HepG2 (cell line): ENCODE results near the gene GMNN. TPM values are rescaled to one million over a fixed set of nuclear protein-coding genes. Genes with fewer than 3 reads are reported as not detected.
"Not testable (repeated sequence)": the region's sequence is repeated elsewhere in the genome, so short reads cannot be mapped to it uniquely, and the experiment has no call there.

ENCODE experiments used
- ATAC-seq: fragments of 200-7000 bp; cut with Tn5 transposase; 3 replicates; pipeline ENCODE4 v1.9.1; 2020; ENCODE audit warnings: mild to moderate bottlenecking, moderate library complexity
- BruUV-seq: library from RNA; stranded (reverse); fragments of 400-500 nt; replicated peaks from 2 replicates; lab custom pipeline; 2021; lab: Mats Ljungman, UMichigan
- CTCF ChIA-PET: fragments of 300-600 bp; formaldehyde crosslinking; extraction: SDS; loops from one replicate; lab custom pipeline; 2021; ENCODE audit warnings: low total read pairs, inconsistent platforms, low intra/inter-chr PET ratio; lab: Yijun Ruan, JAX
- POLR2A ChIA-PET: fragments of 350-600 bp; sonication (Branson Sonifier 250); formaldehyde crosslinking; loops from one replicate; lab custom pipeline; 2020; ENCODE audit warnings: antibody characterized with exemption, inconsistent platforms; lab: Yijun Ruan, JAX
- DNase-seq: peaks from one replicate; pipeline ENCODE4 v3.0.0-alpha.2; 2015; ENCODE audit warnings: low spot score
- FAIRE-seq: peaks from 3 replicates; lab custom pipeline; 2011; peaks lifted over from hg19 to GRCh38; lab: Jason Lieb, UNC
- H2AFZ ChIP-seq: one replicate; pipeline ENCODE4 v1.6.1; 2011; ENCODE audit warnings: low read length, inconsistent platforms
- H3K27ac ChIP-seq: fragments of 300-600 bp; 3 replicates; pipeline ENCODE4 v1.8.0; 2011; ENCODE audit warnings: mixed run types, mild to moderate bottlenecking, mixed read lengths, low read length, inconsistent platforms; ENCODE audit not compliant: insufficient read depth; ENCODE audit errors: extremely low read length
- H3K27me3 ChIP-seq, 2 experiments: fragments of 200-600 bp in 1 of 2; 2 replicates in 1 of 2; 3 replicates in 1 of 2; pipeline versions ENCODE4 v1.6.0 to v1.8.0; 2011; ENCODE audit warnings: low read length in 2 of 2, mild to moderate bottlenecking in 2 of 2, moderate library complexity in 2 of 2, inconsistent platforms in 1 of 2; ENCODE audit not compliant: insufficient read depth in 2 of 2, control insufficient read depth in 1 of 2
- H3K36me3 ChIP-seq, 2 experiments: fragments of 200-600 bp in 1 of 2; replicated peaks in 1 of 2; 2 replicates in 1 of 2; 3 replicates in 1 of 2; pipeline versions ENCODE4 v1.5.1 to v1.8.0; 2011; ENCODE audit warnings: low read length in 2 of 2, inconsistent platforms in 1 of 2; ENCODE audit not compliant: insufficient read depth in 2 of 2, control insufficient read depth in 1 of 2
- H3K4me1 ChIP-seq: 2 replicates; pipeline ENCODE4 v1.5.1; 2012; ENCODE audit warnings: low read length, inconsistent platforms; ENCODE audit not compliant: insufficient read depth
- H3K4me2 ChIP-seq: 2 replicates; pipeline ENCODE4 v1.6.0; 2011; ENCODE audit warnings: low read depth, low read length, inconsistent platforms
- H3K4me3 ChIP-seq, 3 experiments: fragments of 200-600 bp in 1 of 3; sonication (generic), shearing (Covaris generic) in 1 of 3; replicated peaks in 1 of 3; 2 replicates each; pipeline ENCODE4 v1.5.1; 2011 to 2016; ENCODE audit warnings: low read length in 3 of 3, inconsistent platforms in 2 of 3, low read depth in 2 of 3, mild to moderate bottlenecking in 2 of 3, control low read depth in 1 of 3, mixed read lengths in 1 of 3; ENCODE audit not compliant: insufficient read depth in 1 of 3
- H3K79me2 ChIP-seq: one replicate; pipeline ENCODE4 v1.6.1; 2011; ENCODE audit warnings: low read length, inconsistent platforms; ENCODE audit not compliant: insufficient read depth
- H3K9ac ChIP-seq: 2 replicates; pipeline ENCODE4 v1.6.0; 2011; ENCODE audit warnings: mild to moderate bottlenecking, low read depth, low read length, inconsistent platforms; ENCODE audit not compliant: insufficient read depth
- H3K9me3 ChIP-seq: 2 replicates; pipeline ENCODE4 v1.5.1; 2012; ENCODE audit warnings: mild to moderate bottlenecking, low read length
- H4K20me1 ChIP-seq: 2 replicates; pipeline ENCODE4 v1.6.0; 2011; ENCODE audit warnings: inconsistent platforms, mild to moderate bottlenecking, low read length, moderate library complexity; ENCODE audit not compliant: insufficient read depth
- ELF1 ChIP-seq: sonication (generic); formaldehyde crosslinking; IDR thresholded peaks from 2 replicates; pipeline ENCODE4 v1.4.0; 2020; ENCODE audit warnings: missing genetic modification reagents
- MIXL1 ChIP-seq: IDR thresholded peaks from 2 replicates; pipeline ENCODE4 v1.6.1; 2016
- PPARG ChIP-seq: conservative IDR thresholded peaks from 2 replicates; pipeline ENCODE4 v1.6.1; 2016; ENCODE audit warnings: missing biosample characterization, missing genetic modification reagents
- SMC3 ChIP-seq: IDR thresholded peaks from 2 replicates; pipeline ENCODE4 v1.6.1; 2011; ENCODE audit warnings: low read length, improper control_type of control experiment
- STAG1 ChIP-seq: sonication (generic); formaldehyde crosslinking; IDR thresholded peaks from 2 replicates; pipeline ENCODE4 v1.4.0; 2020; ENCODE audit warnings: missing genetic modification reagents
- ZBTB38 ChIP-seq: sonication (generic); formaldehyde crosslinking; IDR thresholded peaks from 2 replicates; pipeline ENCODE4 v1.5.1; 2020; ENCODE audit warnings: mild to moderate bottlenecking, missing genetic modification reagents
- ZNF121 ChIP-seq: sonication (generic); formaldehyde crosslinking; IDR thresholded peaks from 2 replicates; pipeline ENCODE4 v1.5.0; 2020; ENCODE audit warnings: mild to moderate bottlenecking, missing genetic modification reagents
- WGBS: methylation state at CpG from one replicate; pipeline ENCODE4 v1.1.6; 2017; ENCODE audit warnings: low lambda C conversion rate; 5-methylcytosine and 5-hydroxymethylcytosine counted together
- in situ Hi-C: cut with HindIII; loops from 2 replicates; pipeline ENCODE4 v1.10.0; 2017; ENCODE audit warnings: low pct_unique_long_range_greater_than_20kb; ENCODE audit not compliant: extremely low pct_ligation_motif_present
- intact Hi-C: fragments of 100-400 bp; cut with micrococcal nuclease; formaldehyde crosslinking; loops from one replicate; pipeline ENCODE4 v1.10.0; 2022; ENCODE audit not compliant: unreplicated experiment
- polyA plus RNA-seq, 8 experiments: library from polyadenylated mRNA; depleted of rRNA in 3 of 8; stranded (reverse) in 7 of 8; unstranded in 1 of 8; fragments of >200 nt; fragmentation: Illumina TruSeq in 4 of 8; extraction: Trizol in 4 of 8; gene quantifications; 2 replicates each; pipeline versions ENCODE4 v1.2.1 to v1.2.3, GENCODE V29; 2011 to 2016; ENCODE audit warnings: low read depth in 4 of 8, missing spikeins in 1 of 8, mixed read lengths in 1 of 8; ENCODE audit not compliant: insufficient read depth in 1 of 8
- total RNA-seq, 5 experiments: library from RNA; depleted of rRNA; stranded (reverse); fragments of >200 nt; fragmentation: Illumina TruSeq; extraction: Trizol; gene quantifications; 2 replicates each; pipeline ENCODE4 v1.2.3, GENCODE V29; 2016; ENCODE audit warnings: low read depth in 1 of 5
- TF ChIP-seq, protein P1 (sequence below): sonication (generic); formaldehyde crosslinking; IDR thresholded peaks from 2 replicates; pipeline ENCODE4 v1.9.0; 2022; ENCODE audit warnings: missing genetic modification reagents, mild to moderate bottlenecking, borderline replicate concordance
- TF ChIP-seq, protein P2 (sequence below): sonication (generic); formaldehyde crosslinking; IDR thresholded peaks from 2 replicates; pipeline ENCODE4 v1.4.0; 2020; ENCODE audit warnings: missing genetic modification reagents; ENCODE audit errors: not compliant biosample characterization
- TF ChIP-seq, protein P3 (sequence below): sonication (generic); formaldehyde crosslinking; IDR thresholded peaks from 2 replicates; pipeline ENCODE4 v1.5.0; 2020; ENCODE audit warnings: mild to moderate bottlenecking, missing genetic modification reagents, moderate library complexity

Gene GMNN
- total and polyA plus RNA-seq, 2 of the 13 experiments (the other 11 are each of a cell fraction or from before 2014, with no cell fraction given), result 61.8 to 154 TPM

- not testable (repeated sequence) for H3K79me2 ChIP-seq, H3K9me3 ChIP-seq, BruUV-seq, H3K27me3 ChIP-seq, DNase-seq, FAIRE-seq, H4K20me1 ChIP-seq, H3K27ac ChIP-seq, H3K36me3 ChIP-seq, H2AFZ ChIP-seq, H3K9ac ChIP-seq, H3K4me2 ChIP-seq, H3K4me3 ChIP-seq, ATAC-seq
- intact Hi-C loops, result loop anchor here (1.0 kb wide), 1 partner anchor 185 kb away; no protein-coding TSS in a partner anchor
- ChIA-PET POLR2A (interaction anchor here (1.1 to 1.4 kb wide), 2 partner anchors 44 to 63 kb away, joined by 3 to 4 read pairs; no protein-coding TSS in a partner anchor), CTCF (interaction anchor here (1.7 to 1.8 kb wide), 2 partner anchors 182 to 185 kb away, joined by 5 read pairs; no protein-coding TSS in a partner anchor)
- TF ChIP-seq, protein P1, sequence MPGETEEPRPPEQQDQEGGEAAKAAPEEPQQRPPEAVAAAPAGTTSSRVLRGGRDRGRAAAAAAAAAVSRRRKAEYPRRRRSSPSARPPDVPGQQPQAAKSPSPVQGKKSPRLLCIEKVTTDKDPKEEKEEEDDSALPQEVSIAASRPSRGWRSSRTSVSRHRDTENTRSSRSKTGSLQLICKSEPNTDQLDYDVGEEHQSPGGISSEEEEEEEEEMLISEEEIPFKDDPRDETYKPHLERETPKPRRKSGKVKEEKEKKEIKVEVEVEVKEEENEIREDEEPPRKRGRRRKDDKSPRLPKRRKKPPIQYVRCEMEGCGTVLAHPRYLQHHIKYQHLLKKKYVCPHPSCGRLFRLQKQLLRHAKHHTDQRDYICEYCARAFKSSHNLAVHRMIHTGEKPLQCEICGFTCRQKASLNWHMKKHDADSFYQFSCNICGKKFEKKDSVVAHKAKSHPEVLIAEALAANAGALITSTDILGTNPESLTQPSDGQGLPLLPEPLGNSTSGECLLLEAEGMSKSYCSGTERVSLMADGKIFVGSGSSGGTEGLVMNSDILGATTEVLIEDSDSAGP (CRISPR knock-in tag), result 0 out of 2 replicates have a peak, but pooled peaks have one; percentile 18
- TF ChIP-seq ZBTB38 (CRISPR knock-in tag), result 0 out of 2 replicates have a peak, but pooled peaks have one; percentile 16
- WGBS, result 86% methylated on average over 2 of the region's 26 CpGs
- H3K4me1 ChIP-seq, result peaks cover 34% of the 10 kb centered on the region
- in situ Hi-C loops, result loop anchor here (5.0 kb wide), 1 partner anchor 184 kb away; no protein-coding TSS in a partner anchor
Observed at GRCh38 chr6:24765968-24766367, 8.8 kb upstream of the GMNN start.

DNA sequence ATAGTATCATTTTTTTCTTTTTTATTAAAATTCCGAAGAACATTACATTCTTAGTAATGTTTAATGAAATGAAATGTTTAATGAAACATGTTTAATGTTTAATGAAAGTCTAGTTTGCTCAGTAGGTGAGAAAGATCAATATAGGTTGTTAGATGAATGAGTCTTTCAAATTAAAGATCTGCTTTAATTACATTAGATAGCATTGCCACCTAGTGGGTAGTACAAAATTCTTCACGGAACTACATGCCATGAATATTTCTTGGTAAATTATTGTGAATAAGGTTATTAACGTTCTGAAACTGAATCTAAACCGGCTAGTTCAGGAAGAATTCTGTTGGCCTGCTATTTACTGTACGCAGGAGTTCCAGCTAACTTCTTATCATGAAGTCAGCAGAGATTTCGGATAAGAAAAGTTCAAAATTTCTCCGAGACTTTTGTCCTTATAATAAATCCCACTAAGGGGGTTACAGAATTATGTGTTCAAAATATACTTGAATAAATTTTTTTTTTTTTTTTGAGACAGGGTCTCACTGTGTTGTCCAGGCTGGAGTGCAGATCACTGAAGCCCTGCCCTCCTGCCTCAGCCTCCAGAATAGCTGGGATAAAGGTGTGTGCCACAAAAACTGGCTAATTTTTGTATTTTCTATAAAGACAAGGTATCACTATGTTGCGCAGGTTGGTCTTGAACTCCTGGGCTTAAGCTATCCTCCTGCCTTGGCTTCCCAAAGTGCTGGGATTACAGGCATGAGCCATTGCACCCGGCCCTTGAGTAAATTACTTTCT, 7.9 kb upstream of the GMNN start:
- in situ Hi-C loops (loop anchor here (5.0 kb wide), 1 partner anchor 185 kb away; no protein-coding TSS in a partner anchor), intact Hi-C loops (loop anchor here (1.0 kb wide), 1 partner anchor 186 kb away; no protein-coding TSS in a partner anchor)
- Histone ChIP-seq H3K4me1 (peaks cover 43% of the 10 kb centered on the region), H3K36me3 (no peaks in the 10 kb centered on the region), H3K9me3 (no peaks in the 10 kb centered on the region), H4K20me1 (no peaks in the 10 kb centered on the region), H3K27ac (no peak overlapping the region), H3K79me2 (no peaks in the 10 kb centered on the region), H3K4me2 (no peak overlapping the region), H3K27me3 (no peaks in the 10 kb centered on the region), H3K4me3 (no peak overlapping the region), H3K9ac (no peak overlapping the region), H2AFZ (no peak overlapping the region)
- FAIRE-seq (no peak), ATAC-seq (no peak), DNase-seq (no peak)
- CTCF ChIA-PET, result interaction anchor here (1.7 to 1.8 kb wide), 2 partner anchors 183 to 186 kb away, joined by 5 read pairs; no protein-coding TSS in a partner anchor
- POLR2A ChIA-PET, result no interaction called here
- WGBS, result 71% methylated on average over 9 of the region's 9 CpGs
- BruUV-seq, result no TSS peak
- TF ChIP-seq SMC3 (peak; percentile 50), MIXL1 (0 out of 2 replicates have a peak, but pooled peaks have one; percentile 40), STAG1 (CRISPR knock-in tag) (peak; percentile 68), PPARG (CRISPR knock-in tag) (0 out of 2 replicates have a peak, but pooled peaks have one; percentile 17), ZNF121 (CRISPR knock-in tag) (peak; percentile 62), ELF1 (no peak)
- TF ChIP-seq, protein P2, sequence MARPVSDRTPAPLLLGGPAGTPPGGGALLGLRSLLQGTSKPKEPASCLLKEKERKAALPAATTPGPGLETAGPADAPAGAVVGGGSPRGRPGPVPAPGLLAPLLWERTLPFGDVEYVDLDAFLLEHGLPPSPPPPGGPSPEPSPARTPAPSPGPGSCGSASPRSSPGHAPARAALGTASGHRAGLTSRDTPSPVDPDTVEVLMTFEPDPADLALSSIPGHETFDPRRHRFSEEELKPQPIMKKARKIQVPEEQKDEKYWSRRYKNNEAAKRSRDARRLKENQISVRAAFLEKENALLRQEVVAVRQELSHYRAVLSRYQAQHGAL, result no peak
- TF ChIP-seq, protein P3, sequence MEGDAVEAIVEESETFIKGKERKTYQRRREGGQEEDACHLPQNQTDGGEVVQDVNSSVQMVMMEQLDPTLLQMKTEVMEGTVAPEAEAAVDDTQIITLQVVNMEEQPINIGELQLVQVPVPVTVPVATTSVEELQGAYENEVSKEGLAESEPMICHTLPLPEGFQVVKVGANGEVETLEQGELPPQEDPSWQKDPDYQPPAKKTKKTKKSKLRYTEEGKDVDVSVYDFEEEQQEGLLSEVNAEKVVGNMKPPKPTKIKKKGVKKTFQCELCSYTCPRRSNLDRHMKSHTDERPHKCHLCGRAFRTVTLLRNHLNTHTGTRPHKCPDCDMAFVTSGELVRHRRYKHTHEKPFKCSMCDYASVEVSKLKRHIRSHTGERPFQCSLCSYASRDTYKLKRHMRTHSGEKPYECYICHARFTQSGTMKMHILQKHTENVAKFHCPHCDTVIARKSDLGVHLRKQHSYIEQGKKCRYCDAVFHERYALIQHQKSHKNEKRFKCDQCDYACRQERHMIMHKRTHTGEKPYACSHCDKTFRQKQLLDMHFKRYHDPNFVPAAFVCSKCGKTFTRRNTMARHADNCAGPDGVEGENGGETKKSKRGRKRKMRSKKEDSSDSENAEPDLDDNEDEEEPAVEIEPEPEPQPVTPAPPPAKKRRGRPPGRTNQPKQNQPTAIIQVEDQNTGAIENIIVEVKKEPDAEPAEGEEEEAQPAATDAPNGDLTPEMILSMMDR (CRISPR knock-in tag), result peak; percentile 50
